WTC11 (cell line): Measurements from ENCODE around the gene COL1A1. TPM values are rescaled to one million over a fixed set of nuclear protein-coding genes. Genes with fewer than 3 reads are reported as not detected.

Experiments used
- ATAC-seq: fragments of 200-7000 bp; cut with Tn5 transposase; 2 replicates; pipeline ENCODE4 v1.10.0; 2021; ENCODE audit warnings: mild to moderate bottlenecking, moderate library complexity
- CTCF ChIA-PET: fragments of 300-600 bp; sonication (Branson Sonifier 250); formaldehyde crosslinking; loops from one replicate; lab custom pipeline; 2021; ENCODE audit warnings: antibody characterized with exemption; lab: Charles Lee
- POLR2A ChIA-PET: fragments of 350-600 bp; sonication (Branson Sonifier 250); formaldehyde crosslinking; loops from one replicate; lab custom pipeline; 2021; ENCODE audit warnings: antibody characterized with exemption; lab: Charles Lee
- DNase-seq: peaks from one replicate; pipeline ENCODE4 v3.0.0; 2021; ENCODE audit warnings: low spot score
- H3K27ac Mint-ChIP-seq: 2 replicates; pipeline ENCODE4 v1.8.0; 2021; ENCODE audit warnings: mixed read lengths
- H3K27me3 Mint-ChIP-seq: 2 replicates; pipeline ENCODE4 v1.8.0; 2021; ENCODE audit warnings: low read depth, mild to moderate bottlenecking, moderate library complexity, mixed read lengths
- H3K36me3 Mint-ChIP-seq: 2 replicates; pipeline ENCODE4 v1.8.0; 2021; ENCODE audit warnings: mixed read lengths
- H3K4me1 Mint-ChIP-seq: 2 replicates; pipeline ENCODE4 v1.8.0; 2022; ENCODE audit warnings: mixed read lengths
- H3K4me3 Mint-ChIP-seq: 2 replicates; pipeline ENCODE4 v1.8.0; 2021; ENCODE audit warnings: mild to moderate bottlenecking, moderate library complexity, mixed read lengths
- H3K9me3 Mint-ChIP-seq: 2 replicates; pipeline ENCODE4 v1.8.0; 2021; ENCODE audit warnings: mixed read lengths
- ATF1 ChIP-seq: sonication (generic); formaldehyde crosslinking; IDR thresholded peaks from 2 replicates; pipeline ENCODE4 v1.8.1; 2023; ENCODE audit warnings: mild to moderate bottlenecking, moderate library complexity, missing genetic modification reagents
- ELF4 ChIP-seq: sonication (generic); formaldehyde crosslinking; IDR thresholded peaks from 2 replicates; pipeline ENCODE4 v1.8.1; 2022; ENCODE audit warnings: low read depth, mild to moderate bottlenecking, moderate library complexity, missing genetic modification reagents
- EMX1 ChIP-seq: fragments of 250-450 bp; sonication (Bioruptor Pico); IDR thresholded peaks from 2 replicates; pipeline ENCODE4 v1.8.0; 2021; ENCODE audit warnings: mild to moderate bottlenecking
- FOXK1 ChIP-seq: sonication (generic); formaldehyde crosslinking; IDR thresholded peaks from 2 replicates; pipeline ENCODE4 v1.8.0; 2022; ENCODE audit warnings: mild to moderate bottlenecking, moderate library complexity, missing genetic modification reagents
- GRHL2 ChIP-seq: fragments of 250-450 bp; sonication (Bioruptor Pico); IDR thresholded peaks from 2 replicates; pipeline ENCODE4 v1.8.0; 2022; ENCODE audit warnings: mild to moderate bottlenecking, moderate library complexity; ENCODE audit not compliant: insufficient replicate concordance, severe bottlenecking
- MAX ChIP-seq: sonication (generic); formaldehyde crosslinking; IDR thresholded peaks from 2 replicates; pipeline ENCODE4 v1.8.0; 2022; ENCODE audit warnings: mild to moderate bottlenecking, missing genetic modification reagents
- MLX ChIP-seq: sonication (generic); formaldehyde crosslinking; IDR thresholded peaks from 2 replicates; pipeline ENCODE4 v1.8.1; 2023; ENCODE audit warnings: mild to moderate bottlenecking, missing genetic modification reagents, moderate library complexity
- MXD4 ChIP-seq: fragments of 250-450 bp; sonication (Bioruptor Pico); IDR thresholded peaks from 2 replicates; pipeline ENCODE4 v1.8.0; 2021; ENCODE audit warnings: mild to moderate bottlenecking, moderate library complexity, borderline replicate concordance
- NFE2L1 ChIP-seq: sonication (generic); formaldehyde crosslinking; IDR thresholded peaks from 2 replicates; pipeline ENCODE4 v1.8.1; 2023; ENCODE audit warnings: missing genetic modification reagents
- NR2C2 ChIP-seq: sonication (generic); formaldehyde crosslinking; IDR thresholded peaks from 2 replicates; pipeline ENCODE4 v1.8.0; 2022; ENCODE audit warnings: mild to moderate bottlenecking, missing genetic modification reagents
- OVOL2 ChIP-seq: fragments of 250-450 bp; sonication (Bioruptor Pico); IDR thresholded peaks from 2 replicates; pipeline ENCODE4 v1.9.0; 2021; ENCODE audit warnings: mild to moderate bottlenecking, borderline replicate concordance
- PRRX2 ChIP-seq: fragments of 250-450 bp; sonication (Bioruptor Pico); IDR thresholded peaks from 2 replicates; pipeline ENCODE4 v1.8.0; 2021; ENCODE audit warnings: mild to moderate bottlenecking
- SOX15 ChIP-seq: fragments of 250-450 bp; sonication (Bioruptor Pico); IDR thresholded peaks from 2 replicates; pipeline ENCODE4 v1.9.0; 2021; ENCODE audit warnings: mild to moderate bottlenecking
- TP53 ChIP-seq: sonication (generic); formaldehyde crosslinking; IDR thresholded peaks from 2 replicates; pipeline ENCODE4 v1.8.1; 2023; ENCODE audit warnings: mild to moderate bottlenecking, missing genetic modification reagents
- USF1 ChIP-seq: sonication (generic); formaldehyde crosslinking; IDR thresholded peaks from 2 replicates; pipeline ENCODE4 v1.8.0; 2022; ENCODE audit warnings: mild to moderate bottlenecking, missing genetic modification reagents
- ZMAT4 ChIP-seq: fragments of 250-450 bp; sonication (Bioruptor Pico); IDR thresholded peaks from 2 replicates; pipeline ENCODE4 v1.9.0; 2021; ENCODE audit warnings: mild to moderate bottlenecking
- ZNF232 ChIP-seq: sonication (generic); formaldehyde crosslinking; IDR thresholded peaks from 2 replicates; pipeline ENCODE4 v1.8.0; 2022; ENCODE audit warnings: mild to moderate bottlenecking, missing genetic modification reagents
- ZNF532 ChIP-seq: fragments of 250-450 bp; sonication (Bioruptor Pico); IDR thresholded peaks from 2 replicates; pipeline ENCODE4 v1.9.0; 2021; ENCODE audit warnings: mild to moderate bottlenecking, borderline replicate concordance
- ZSCAN18 ChIP-seq: fragments of 250-450 bp; sonication (Bioruptor Pico); IDR thresholded peaks from 2 replicates; pipeline ENCODE4 v2.1.2; 2022; ENCODE audit warnings: mild to moderate bottlenecking, moderate library complexity
- total RNA-seq: library from RNA; stranded (reverse); gene quantifications from 3 replicates; pipeline ENCODE4 v1.2.3, GENCODE V29; 2021

Gene COL1A1
- total RNA-seq, 1 experiment from 2014 or later = 52.1 TPM

GRCh38 chr17:50164697-50164988, 36.8 kb downstream of the COL1A1 start:
- ATAC-seq (no peak), DNase-seq (no peak)
- Mint-ChIP-seq H3K4me1 (peaks cover 18% of the 10 kb centered on the region), H3K27me3 (peaks cover 32% of the 10 kb centered on the region), H3K9me3 (no peaks in the 10 kb centered on the region), H3K4me3 (no peak overlapping the region), H3K36me3 (no peaks in the 10 kb centered on the region), H3K27ac (no peak overlapping the region)
- no peak for TF ChIP-seq TP53
- no peak for TF ChIP-seq NR2C2 (CRISPR knock-in tag)
- no peak for TF ChIP-seq EMX1 (CRISPR knock-in tag)
- TF ChIP-seq MXD4 (CRISPR knock-in tag) = no peak
- TF ChIP-seq ATF1 (CRISPR knock-in tag) = no peak
- no peak for TF ChIP-seq ZMAT4 (CRISPR knock-in tag)
- no peak for TF ChIP-seq OVOL2 (CRISPR knock-in tag)
- no peak for TF ChIP-seq GRHL2 (CRISPR knock-in tag)
- no peak for TF ChIP-seq MAX
- TF ChIP-seq MLX = no peak
- no peak for TF ChIP-seq PRRX2
- no peak for TF ChIP-seq ELF4 (CRISPR knock-in tag)
- no peak for TF ChIP-seq FOXK1
- TF ChIP-seq NFE2L1 (CRISPR knock-in tag) = no peak
- no peak for TF ChIP-seq ZNF532
- TF ChIP-seq USF1 (CRISPR knock-in tag) = no peak
- no peak for TF ChIP-seq ZNF232 (CRISPR knock-in tag)
- CTCF ChIA-PET = interaction anchor here (1.2 to 3.5 kb wide), 3 partner anchors 12 to 233 kb away, joined by 3 to 10 read pairs (median 7); partner anchors contain the start of gene LRRC59
- POLR2A ChIA-PET = no interaction called here

- ChIA-PET POLR2A (no interaction called here), CTCF (interaction anchor here (0.8 to 1.4 kb wide), 8 partner anchors 14 to 234 kb away, joined by 3 to 5 read pairs (median 3); partner anchors contain the start of gene LRRC59)
- no peaks in the 10 kb centered on the region for H3K9me3 Mint-ChIP-seq
- H3K4me3 Mint-ChIP-seq = no peak overlapping the region
- peaks cover 33% of the 10 kb centered on the region for H3K27me3 Mint-ChIP-seq
- TF ChIP-seq ZSCAN18 (CRISPR knock-in tag) = no peak
- no peak for TF ChIP-seq SOX15
- H3K36me3 Mint-ChIP-seq = no peaks in the 10 kb centered on the region
- peaks cover 18% of the 10 kb centered on the region for H3K4me1 Mint-ChIP-seq
- ATAC-seq (no peak), DNase-seq (no peak)
- H3K27ac Mint-ChIP-seq = no peak overlapping the region
Observed at GRCh38 chr17:50163843-50164696, 37.4 kb downstream of the COL1A1 start.
